ENCODE results near the gene FASLG. TPM values are rescaled to one million over a fixed set of nuclear protein-coding genes. Genes with fewer than 3 reads are reported as not detected.

FASLG gene
- total RNA-seq, 1 experiment from 2014 or later: not detected

GRCh38 chr1:172680733-172681275, 21.9 kb downstream of the FASLG start:
- ATAC-seq: peak; percentile 65
- POLR2A ChIA-PET: no interaction called here
- no peak for DNase-seq (ENCODE audit: low spot score)
- TF ChIP-seq MYBL2 (CRISPR knock-in tag; IDR thresholded peaks at IDR 0.05) (no peak), PRDM15 (CRISPR knock-in tag; IDR thresholded peaks at IDR 0.05) (peak; percentile 83)
- H3K27ac Mint-ChIP-seq: no peak overlapping the region
- H3K36me3 Mint-ChIP-seq: no peaks in the 10 kb centered on the region
- H3K27me3 Mint-ChIP-seq (ENCODE audit: low read depth): no peaks in the 10 kb centered on the region
- H3K9me3 Mint-ChIP-seq: no peaks in the 10 kb centered on the region
- peaks cover 43% of the 10 kb centered on the region for H3K4me1 Mint-ChIP-seq
- no peak overlapping the region for H3K4me3 Mint-ChIP-seq
- CTCF ChIA-PET: no interaction called here

- no peak for TF ChIP-seq TEAD4 (CRISPR knock-in tag; IDR thresholded peaks at IDR 0.05)
- TF ChIP-seq TCF7 (CRISPR knock-in tag; IDR thresholded peaks at IDR 0.05; ENCODE audit: low read depth): no peak
- TF ChIP-seq, protein P1, sequence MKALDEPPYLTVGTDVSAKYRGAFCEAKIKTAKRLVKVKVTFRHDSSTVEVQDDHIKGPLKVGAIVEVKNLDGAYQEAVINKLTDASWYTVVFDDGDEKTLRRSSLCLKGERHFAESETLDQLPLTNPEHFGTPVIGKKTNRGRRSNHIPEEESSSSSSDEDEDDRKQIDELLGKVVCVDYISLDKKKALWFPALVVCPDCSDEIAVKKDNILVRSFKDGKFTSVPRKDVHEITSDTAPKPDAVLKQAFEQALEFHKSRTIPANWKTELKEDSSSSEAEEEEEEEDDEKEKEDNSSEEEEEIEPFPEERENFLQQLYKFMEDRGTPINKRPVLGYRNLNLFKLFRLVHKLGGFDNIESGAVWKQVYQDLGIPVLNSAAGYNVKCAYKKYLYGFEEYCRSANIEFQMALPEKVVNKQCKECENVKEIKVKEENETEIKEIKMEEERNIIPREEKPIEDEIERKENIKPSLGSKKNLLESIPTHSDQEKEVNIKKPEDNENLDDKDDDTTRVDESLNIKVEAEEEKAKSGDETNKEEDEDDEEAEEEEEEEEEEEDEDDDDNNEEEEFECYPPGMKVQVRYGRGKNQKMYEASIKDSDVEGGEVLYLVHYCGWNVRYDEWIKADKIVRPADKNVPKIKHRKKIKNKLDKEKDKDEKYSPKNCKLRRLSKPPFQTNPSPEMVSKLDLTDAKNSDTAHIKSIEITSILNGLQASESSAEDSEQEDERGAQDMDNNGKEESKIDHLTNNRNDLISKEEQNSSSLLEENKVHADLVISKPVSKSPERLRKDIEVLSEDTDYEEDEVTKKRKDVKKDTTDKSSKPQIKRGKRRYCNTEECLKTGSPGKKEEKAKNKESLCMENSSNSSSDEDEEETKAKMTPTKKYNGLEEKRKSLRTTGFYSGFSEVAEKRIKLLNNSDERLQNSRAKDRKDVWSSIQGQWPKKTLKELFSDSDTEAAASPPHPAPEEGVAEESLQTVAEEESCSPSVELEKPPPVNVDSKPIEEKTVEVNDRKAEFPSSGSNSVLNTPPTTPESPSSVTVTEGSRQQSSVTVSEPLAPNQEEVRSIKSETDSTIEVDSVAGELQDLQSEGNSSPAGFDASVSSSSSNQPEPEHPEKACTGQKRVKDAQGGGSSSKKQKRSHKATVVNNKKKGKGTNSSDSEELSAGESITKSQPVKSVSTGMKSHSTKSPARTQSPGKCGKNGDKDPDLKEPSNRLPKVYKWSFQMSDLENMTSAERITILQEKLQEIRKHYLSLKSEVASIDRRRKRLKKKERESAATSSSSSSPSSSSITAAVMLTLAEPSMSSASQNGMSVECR (CRISPR knock-in tag; IDR thresholded peaks at IDR 0.05; ENCODE audit: borderline replicate concordance): no peak
- no peak for TF ChIP-seq FOXP4 (CRISPR knock-in tag; IDR thresholded peaks at IDR 0.05)
- no peak for TF ChIP-seq FOXK1 (CRISPR knock-in tag; IDR thresholded peaks at IDR 0.05)
- TF ChIP-seq KAT7 (CRISPR knock-in tag; IDR thresholded peaks at IDR 0.05; ENCODE audit: borderline replicate concordance): no peak
- TF ChIP-seq, protein P2, sequence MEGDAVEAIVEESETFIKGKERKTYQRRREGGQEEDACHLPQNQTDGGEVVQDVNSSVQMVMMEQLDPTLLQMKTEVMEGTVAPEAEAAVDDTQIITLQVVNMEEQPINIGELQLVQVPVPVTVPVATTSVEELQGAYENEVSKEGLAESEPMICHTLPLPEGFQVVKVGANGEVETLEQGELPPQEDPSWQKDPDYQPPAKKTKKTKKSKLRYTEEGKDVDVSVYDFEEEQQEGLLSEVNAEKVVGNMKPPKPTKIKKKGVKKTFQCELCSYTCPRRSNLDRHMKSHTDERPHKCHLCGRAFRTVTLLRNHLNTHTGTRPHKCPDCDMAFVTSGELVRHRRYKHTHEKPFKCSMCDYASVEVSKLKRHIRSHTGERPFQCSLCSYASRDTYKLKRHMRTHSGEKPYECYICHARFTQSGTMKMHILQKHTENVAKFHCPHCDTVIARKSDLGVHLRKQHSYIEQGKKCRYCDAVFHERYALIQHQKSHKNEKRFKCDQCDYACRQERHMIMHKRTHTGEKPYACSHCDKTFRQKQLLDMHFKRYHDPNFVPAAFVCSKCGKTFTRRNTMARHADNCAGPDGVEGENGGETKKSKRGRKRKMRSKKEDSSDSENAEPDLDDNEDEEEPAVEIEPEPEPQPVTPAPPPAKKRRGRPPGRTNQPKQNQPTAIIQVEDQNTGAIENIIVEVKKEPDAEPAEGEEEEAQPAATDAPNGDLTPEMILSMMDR (IDR thresholded peaks at IDR 0.05): no peak
- TF ChIP-seq TEAD1 (CRISPR knock-in tag; IDR thresholded peaks at IDR 0.05): no peak
- H3K36me3 Mint-ChIP-seq: no peaks in the 10 kb centered on the region
- H3K4me1 Mint-ChIP-seq: peaks cover 28% of the 10 kb centered on the region
- ATAC-seq (peak; percentile 78), DNase-seq (ENCODE audit: low spot score) (no peak)
- ChIA-PET POLR2A (no interaction called here), CTCF (interaction anchor here (0.8 to 1.1 kb wide), 4 partner anchors 18 to 681 kb away, joined by 3 to 5 read pairs (median 4); no protein-coding TSS in a partner anchor)
- H3K27me3 Mint-ChIP-seq (ENCODE audit: low read depth): no peaks in the 10 kb centered on the region
- no peak overlapping the region for H3K27ac Mint-ChIP-seq
- no peak overlapping the region for H3K4me3 Mint-ChIP-seq
- H3K9me3 Mint-ChIP-seq: no peaks in the 10 kb centered on the region
Measured at GRCh38 chr1:172682812-172683211, 23.9 kb downstream of the FASLG start.

All from WTC11 (cell line).